Activated CD8-positive, alpha-beta T cell treated with anti-CD3 and anti-CD28 coated beads for 36 hours (primary cell): Measurements from ENCODE around the gene PARD3. TPM values are rescaled to one million over a fixed set of nuclear protein-coding genes. Genes with fewer than 3 reads are reported as not detected.
A peak's percentile ranks its signal among the peaks of the same experiment; 100 is the strongest.

Experiments
- ATAC-seq: fragments of 200-7000 bp; cut with Tn5 transposase; one replicate; pipeline ENCODE4 v1.10.0; 2021; ENCODE audit warnings: mild to moderate bottlenecking, moderate library complexity
- CTCF ChIA-PET: fragments of 350-600 bp; sonication (Branson Sonifier 250); formaldehyde crosslinking; loops from one replicate; lab custom pipeline; 2021; ENCODE audit warnings: antibody characterized with exemption; lab: Charles Lee
- POLR2A ChIA-PET: fragments of 350-600 bp; sonication (Branson Sonifier 250); formaldehyde crosslinking; loops from one replicate; lab custom pipeline; 2021; ENCODE audit warnings: antibody characterized with exemption; lab: Charles Lee
- DNase-seq: peaks from one replicate; pipeline ENCODE4 v3.0.0-alpha.2; 2020
- H3K27ac Mint-ChIP-seq: one replicate; pipeline ENCODE4 v1.8.0; 2021; ENCODE audit warnings: mild to moderate bottlenecking, mixed read lengths
- H3K27me3 Mint-ChIP-seq: one replicate; pipeline ENCODE4 v1.8.0; 2021; ENCODE audit warnings: mixed read lengths
- H3K36me3 Mint-ChIP-seq: one replicate; pipeline ENCODE4 v1.8.0; 2021; ENCODE audit warnings: low read depth, mixed read lengths
- H3K4me1 Mint-ChIP-seq: one replicate; pipeline ENCODE4 v1.8.0; 2021; ENCODE audit warnings: low read depth, mixed read lengths
- H3K4me3 Mint-ChIP-seq: one replicate; pipeline ENCODE4 v1.8.0; 2021; ENCODE audit warnings: mild to moderate bottlenecking, moderate library complexity, mixed read lengths
- H3K9me3 Mint-ChIP-seq: one replicate; pipeline ENCODE4 v1.8.0; 2021; ENCODE audit warnings: mixed read lengths
- intact Hi-C: fragments of 100-400 bp; cut with micrococcal nuclease; formaldehyde crosslinking; loops from one replicate; pipeline ENCODE4 v1.10.0; 2022
- total RNA-seq, 2 experiments: library from RNA; stranded (reverse); gene quantifications; one replicate each; pipeline ENCODE4 v1.2.3, GENCODE V29; 2021
- TF ChIP-seq, protein P1 (sequence below): fragments of 200-600 bp; IDR thresholded peaks from one replicate; pipeline ENCODE4 v1.8.0; 2022; ENCODE audit warnings: antibody characterized with exemption, mild to moderate bottlenecking

The PARD3 gene
- total RNA-seq, 2 experiments from 2014 or later: 1.6 to 2.0 TPM

DNA sequence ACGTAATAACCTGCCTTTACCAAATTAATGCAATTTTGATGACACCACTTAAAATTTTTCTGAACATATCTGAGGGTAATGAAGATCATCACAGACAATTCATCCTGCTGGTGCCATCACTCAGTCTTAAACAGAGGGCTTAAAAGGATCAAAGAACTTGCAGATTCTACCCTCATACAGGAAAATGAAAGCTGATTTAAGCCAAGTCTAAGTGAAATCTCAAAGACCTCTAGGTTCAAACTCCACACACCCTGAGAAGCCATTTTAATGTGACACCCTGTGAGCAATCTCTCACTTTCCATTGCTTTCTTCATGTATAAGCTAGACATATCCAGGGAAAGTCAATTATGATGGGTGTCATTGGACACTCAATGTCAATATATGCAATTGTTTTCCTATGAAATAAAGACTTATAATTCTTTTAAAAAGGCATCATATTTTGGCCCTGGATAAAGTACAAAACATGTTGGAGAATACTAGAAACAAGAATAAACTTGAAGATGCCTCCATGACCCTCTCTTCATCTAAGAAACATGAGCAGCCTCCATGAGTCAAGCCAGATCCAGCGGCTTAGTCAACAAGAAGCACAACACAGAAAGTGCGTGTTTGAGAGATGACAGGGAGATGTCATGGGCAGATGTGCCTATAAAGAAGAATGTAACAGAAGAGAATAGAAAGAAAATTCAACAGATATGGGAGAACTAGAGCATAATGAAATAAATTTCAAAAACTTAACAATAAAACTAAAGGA, 291.9 kb downstream of the PARD3 start:
- H3K4me3 Mint-ChIP-seq: no peak overlapping the region
- POLR2A ChIA-PET: no interaction called here
- H3K4me1 Mint-ChIP-seq: peaks cover 2% of the 10 kb centered on the region
- DNase-seq: no peak
- no peaks in the 10 kb centered on the region for H3K9me3 Mint-ChIP-seq
- CTCF ChIA-PET: interaction anchor here (1.2 to 3.9 kb wide), 2 partner anchors 114 to 116 kb away, joined by 3 to 22 read pairs; no protein-coding TSS in a partner anchor
- peaks cover 1% of the 10 kb centered on the region for H3K27me3 Mint-ChIP-seq
- no peak overlapping the region for H3K27ac Mint-ChIP-seq
- no peaks in the 10 kb centered on the region for H3K36me3 Mint-ChIP-seq
- TF ChIP-seq, protein P1, sequence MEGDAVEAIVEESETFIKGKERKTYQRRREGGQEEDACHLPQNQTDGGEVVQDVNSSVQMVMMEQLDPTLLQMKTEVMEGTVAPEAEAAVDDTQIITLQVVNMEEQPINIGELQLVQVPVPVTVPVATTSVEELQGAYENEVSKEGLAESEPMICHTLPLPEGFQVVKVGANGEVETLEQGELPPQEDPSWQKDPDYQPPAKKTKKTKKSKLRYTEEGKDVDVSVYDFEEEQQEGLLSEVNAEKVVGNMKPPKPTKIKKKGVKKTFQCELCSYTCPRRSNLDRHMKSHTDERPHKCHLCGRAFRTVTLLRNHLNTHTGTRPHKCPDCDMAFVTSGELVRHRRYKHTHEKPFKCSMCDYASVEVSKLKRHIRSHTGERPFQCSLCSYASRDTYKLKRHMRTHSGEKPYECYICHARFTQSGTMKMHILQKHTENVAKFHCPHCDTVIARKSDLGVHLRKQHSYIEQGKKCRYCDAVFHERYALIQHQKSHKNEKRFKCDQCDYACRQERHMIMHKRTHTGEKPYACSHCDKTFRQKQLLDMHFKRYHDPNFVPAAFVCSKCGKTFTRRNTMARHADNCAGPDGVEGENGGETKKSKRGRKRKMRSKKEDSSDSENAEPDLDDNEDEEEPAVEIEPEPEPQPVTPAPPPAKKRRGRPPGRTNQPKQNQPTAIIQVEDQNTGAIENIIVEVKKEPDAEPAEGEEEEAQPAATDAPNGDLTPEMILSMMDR: no peak
- intact Hi-C loops: loop anchor here (5.0 kb wide), 1 partner anchor 114 kb away; no protein-coding TSS in a partner anchor
- no peak for ATAC-seq

DNA sequence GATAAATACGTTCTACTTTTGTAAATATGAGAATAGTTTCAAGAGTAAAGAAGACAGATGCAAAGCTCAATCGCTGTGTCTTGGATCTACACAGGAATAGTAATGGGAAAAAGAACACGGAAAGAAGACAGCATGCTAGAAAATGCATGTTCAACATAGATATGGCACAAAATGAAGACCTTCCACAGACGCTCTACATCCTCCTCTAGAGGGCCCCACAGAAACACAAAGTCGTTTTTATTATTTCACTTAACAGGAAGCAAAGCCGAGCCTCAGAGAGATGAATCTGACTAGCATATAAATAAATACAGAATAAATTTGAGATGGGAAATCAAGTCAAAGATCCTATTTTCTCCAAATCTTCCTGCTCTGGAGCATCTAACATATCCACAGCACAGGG, 292.6 kb downstream of the PARD3 start:
- intact Hi-C loops: loop anchor here (5.0 kb wide), 1 partner anchor 115 kb away; no protein-coding TSS in a partner anchor
- no peak overlapping the region for H3K4me3 Mint-ChIP-seq
- DNase-seq (no peak), ATAC-seq (no peak)
- CTCF ChIA-PET: interaction anchor here (0.8 to 3.9 kb wide), 2 partner anchors 14 to 116 kb away, joined by 3 to 22 read pairs; no protein-coding TSS in a partner anchor
- POLR2A ChIA-PET: no interaction called here
- TF ChIP-seq, protein P1: peak; percentile 12
- peaks cover 1% of the 10 kb centered on the region for H3K27me3 Mint-ChIP-seq
- H3K4me1 Mint-ChIP-seq: peaks cover 2% of the 10 kb centered on the region
- H3K9me3 Mint-ChIP-seq: no peaks in the 10 kb centered on the region
- no peaks in the 10 kb centered on the region for H3K36me3 Mint-ChIP-seq
- no peak overlapping the region for H3K27ac Mint-ChIP-seq

DNA sequence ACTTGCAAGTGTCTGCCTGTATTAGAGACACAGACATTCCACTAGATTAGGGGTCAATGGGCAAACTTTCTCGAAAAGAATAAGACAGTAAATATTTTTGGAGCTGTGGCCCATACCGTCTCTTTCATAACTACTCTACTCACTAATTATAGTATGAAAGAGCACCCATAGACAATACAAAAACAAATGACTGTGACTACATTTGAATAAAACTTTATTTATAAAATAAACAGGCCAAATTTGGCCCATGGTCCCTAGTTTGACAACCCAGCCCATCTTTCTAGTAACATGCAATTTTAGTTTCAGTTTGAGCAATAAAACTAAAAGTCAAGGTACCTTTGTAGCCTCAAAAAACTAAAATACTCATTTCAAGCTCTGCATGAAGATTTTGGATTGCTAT, 294.6 kb downstream of the PARD3 start:
- H3K36me3 Mint-ChIP-seq: no peaks in the 10 kb centered on the region
- no peak for ATAC-seq
- intact Hi-C loops: loop anchor here (5.0 kb wide), 1 partner anchor 117 kb away; no protein-coding TSS in a partner anchor
- POLR2A ChIA-PET: no interaction called here
- peaks cover 2% of the 10 kb centered on the region for H3K4me1 Mint-ChIP-seq
- TF ChIP-seq, protein P1: no peak
- H3K27ac Mint-ChIP-seq: no peak overlapping the region
- no peak for DNase-seq
- no peaks in the 10 kb centered on the region for H3K9me3 Mint-ChIP-seq
- peaks cover 1% of the 10 kb centered on the region for H3K27me3 Mint-ChIP-seq
- CTCF ChIA-PET: interaction anchor here (0.6 to 1.0 kb wide), 2 partner anchors 9 to 118 kb away, joined by 3 read pairs; no protein-coding TSS in a partner anchor
- H3K4me3 Mint-ChIP-seq: no peak overlapping the region

DNA sequence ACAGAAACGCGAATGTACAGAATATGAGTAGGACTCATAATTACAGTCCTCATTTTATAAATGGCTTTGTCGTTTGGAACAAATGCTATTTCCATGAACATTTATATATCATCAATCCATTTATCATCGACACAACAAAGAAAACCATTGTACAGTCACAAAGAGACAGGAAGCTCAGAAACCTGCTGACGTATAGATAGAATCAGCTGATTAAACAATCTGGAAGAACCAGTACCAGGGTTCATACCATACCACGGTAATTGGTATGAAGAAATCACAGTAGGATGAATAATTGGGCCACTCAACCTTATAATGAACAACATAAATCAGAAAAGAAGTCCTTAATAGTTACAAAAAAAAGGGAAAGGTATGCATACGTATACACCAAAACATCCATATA, 295.0 kb downstream of the PARD3 start:
- Mint-ChIP-seq H3K9me3 (no peaks in the 10 kb centered on the region), H3K4me3 (no peak overlapping the region), H3K4me1 (peaks cover 2% of the 10 kb centered on the region), H3K36me3 (no peaks in the 10 kb centered on the region), H3K27me3 (peaks cover 1% of the 10 kb centered on the region), H3K27ac (no peak overlapping the region)
- TF ChIP-seq, protein P1: no peak
- DNase-seq (no peak), ATAC-seq (no peak)
- intact Hi-C loops: loop anchor here (5.0 kb wide), 1 partner anchor 117 kb away; no protein-coding TSS in a partner anchor
- ChIA-PET CTCF (interaction anchor here (1.0 to 1.3 kb wide), 2 partner anchors 9 to 12 kb away, joined by 3 to 5 read pairs; no protein-coding TSS in a partner anchor), POLR2A (no interaction called here)

DNA sequence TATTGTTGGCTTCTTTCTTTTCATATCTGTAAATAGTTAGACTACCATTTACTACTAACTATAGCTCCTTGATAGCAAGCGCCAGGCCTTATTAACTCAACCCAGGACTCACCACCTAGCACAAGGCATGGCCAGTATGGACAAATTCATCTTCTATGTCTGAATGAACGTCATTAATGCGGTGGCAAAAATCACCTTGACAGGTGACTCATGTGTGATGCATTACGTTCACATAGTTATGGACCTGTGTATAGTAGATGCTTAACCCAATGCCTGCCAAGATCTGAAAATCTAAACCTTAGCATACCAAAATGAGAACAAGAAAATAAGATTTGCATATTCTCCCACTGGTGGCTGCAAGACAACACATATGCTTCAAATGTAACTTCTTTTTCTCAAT, 300.8 kb downstream of the PARD3 start:
- H3K9me3 Mint-ChIP-seq: no peaks in the 10 kb centered on the region
- ChIA-PET POLR2A (no interaction called here), CTCF (no interaction called here)
- intact Hi-C loops: no loop called here
- DNase-seq: no peak
- H3K4me3 Mint-ChIP-seq: no peak overlapping the region
- ATAC-seq: no peak
- no peaks in the 10 kb centered on the region for H3K27me3 Mint-ChIP-seq
- no peaks in the 10 kb centered on the region for H3K36me3 Mint-ChIP-seq
- TF ChIP-seq, protein P1: no peak
- no peak overlapping the region for H3K27ac Mint-ChIP-seq
- H3K4me1 Mint-ChIP-seq: no peaks in the 10 kb centered on the region
